Natural killer cell treated with Interleukin-12 subunit alpha and Interleukin-12 subunit beta and Interleukin-15 and Interleukin-18, amount 100 ng/mL, for 72 hours (primary cell): ENCODE measurements around the gene TPO. TPM values are rescaled to one million over a fixed set of nuclear protein-coding genes. Genes with fewer than 3 reads are reported as not detected.

Experiments
- ATAC-seq, 2 donors: fragments of 150-1000 bp; cut with Tn5 transposase in 1 of 2; sonication (Bioruptor Pico), chemical (Tn5 transposase) in 1 of 2; 2 replicates each; pipeline ENCODE4 v1.10.0; 2021
- DNase-seq: peaks from one replicate; pipeline ENCODE4 v3.0.0; 2022; ENCODE audit warnings: low spot score
- H3K27ac Mint-ChIP-seq, 2 donors: 1 replicate in 1 of 2; 2 replicates in 1 of 2; pipeline ENCODE4 v1.8.0; 2022; ENCODE audit warnings: mixed read lengths in 2 of 2, mild to moderate bottlenecking in 1 of 2, moderate library complexity in 1 of 2
- H3K27me3 Mint-ChIP-seq, 2 donors: 1 replicate in 1 of 2; 2 replicates in 1 of 2; pipeline ENCODE4 v1.8.0; 2022; ENCODE audit warnings: mixed read lengths in 2 of 2
- H3K36me3 Mint-ChIP-seq: one replicate; pipeline ENCODE4 v1.8.0; 2022; ENCODE audit warnings: mixed read lengths
- H3K4me1 Mint-ChIP-seq, 2 donors: 1 replicate in 1 of 2; 2 replicates in 1 of 2; pipeline ENCODE4 v1.8.0; 2022; ENCODE audit warnings: low read depth in 2 of 2, mixed read lengths in 2 of 2, mild to moderate bottlenecking in 1 of 2
- H3K4me3 Mint-ChIP-seq: one replicate; pipeline ENCODE4 v1.8.0; 2022; ENCODE audit warnings: mixed read lengths
- H3K9me3 Mint-ChIP-seq: 2 replicates; pipeline ENCODE4 v1.8.0; 2022; ENCODE audit warnings: mixed read lengths
- total RNA-seq, 2 donors: library from RNA; stranded (reverse); gene quantifications; one replicate each; pipeline ENCODE4 v1.2.3, GENCODE V29; 2022

TPO gene
- total RNA-seq, 2 donors from 2014 or later: not detected

DNA sequence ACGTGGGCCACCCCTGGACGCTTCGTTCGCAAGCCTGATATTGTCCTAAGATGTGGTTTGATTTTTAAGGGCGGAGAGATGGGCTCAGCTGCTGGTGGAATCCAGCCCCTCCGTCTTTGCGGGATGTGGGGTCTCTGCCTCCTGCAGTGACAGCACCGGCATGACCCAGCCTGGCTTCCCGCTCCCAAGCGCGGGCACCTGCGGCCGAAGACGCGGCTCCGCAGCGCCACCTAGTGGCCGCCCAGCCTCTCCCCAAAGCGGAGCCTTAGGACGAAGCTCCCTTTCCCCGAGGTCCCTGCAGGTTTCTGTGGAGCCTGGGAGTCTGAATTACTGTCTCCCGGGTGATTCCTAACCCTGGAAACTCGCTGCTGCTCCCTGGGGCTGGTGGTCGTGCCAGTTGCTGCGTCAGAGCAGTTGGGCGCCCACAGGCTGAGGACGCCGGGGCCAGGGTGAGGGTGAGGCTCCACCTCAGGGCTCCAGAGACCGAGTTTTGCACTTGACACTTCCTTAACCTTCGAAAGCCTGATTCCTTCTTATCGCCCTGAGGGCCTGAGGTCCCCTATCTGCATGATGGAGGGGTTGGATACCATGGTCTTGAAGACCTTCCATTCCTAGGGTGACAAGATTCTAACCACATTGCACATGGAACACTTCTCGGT, 137.5 kb downstream of the TPO start:
- Mint-ChIP-seq H3K36me3 (no peaks in the 10 kb centered on the region), H3K4me1 (peaks cover 5 to 13% of the 10 kb centered on the region in 2 donors), H3K4me3 (no peak overlapping the region), H3K9me3 (no peaks in the 10 kb centered on the region), H3K27me3 (peaks cover 10 to 11% of the 10 kb centered on the region in 2 donors), H3K27ac (no peak overlapping the region)
- no peak for DNase-seq
- peak; percentile 48 to 81 for ATAC-seq

GRCh38 chr2:1551905-1552304, 138.6 kb downstream of the TPO start:
- Mint-ChIP-seq H3K27ac (no peak overlapping the region), H3K4me3 (no peak overlapping the region), H3K9me3 (no peaks in the 10 kb centered on the region), H3K36me3 (no peaks in the 10 kb centered on the region), H3K4me1 (peaks cover 5 to 13% of the 10 kb centered on the region in 2 donors), H3K27me3 (peaks cover 6 to 10% of the 10 kb centered on the region in 2 donors)
- DNase-seq: no peak
- ATAC-seq: no peak

GRCh38 chr2:1552611-1553010, 139.3 kb downstream of the TPO start:
- Mint-ChIP-seq H3K27me3 (peaks cover 6 to 10% of the 10 kb centered on the region in 2 donors), H3K36me3 (no peaks in the 10 kb centered on the region), H3K27ac (no peak overlapping the region), H3K9me3 (no peaks in the 10 kb centered on the region), H3K4me3 (no peak overlapping the region), H3K4me1 (peaks cover 5 to 10% of the 10 kb centered on the region in 2 donors)
- DNase-seq: no peak
- no peak for ATAC-seq

- ATAC-seq: no peak
- peaks cover 0 to 5% of the 10 kb centered on the region in 2 donors for H3K4me1 Mint-ChIP-seq
- peaks cover 3 to 10% of the 10 kb centered on the region in 2 donors for H3K27me3 Mint-ChIP-seq
- no peak overlapping the region for H3K4me3 Mint-ChIP-seq
- H3K27ac Mint-ChIP-seq: no peak overlapping the region
- DNase-seq: no peak
- no peaks in the 10 kb centered on the region for H3K9me3 Mint-ChIP-seq
- no peaks in the 10 kb centered on the region for H3K36me3 Mint-ChIP-seq
These were observed 140.5 kb downstream of the TPO start for GRCh38 chr2:1553671-1554295.

- H3K27ac Mint-ChIP-seq: no peak overlapping the region
- no peaks in the 10 kb centered on the region for H3K36me3 Mint-ChIP-seq
- H3K4me3 Mint-ChIP-seq: no peak overlapping the region
- no peaks in the 10 kb centered on the region for H3K9me3 Mint-ChIP-seq
- H3K4me1 Mint-ChIP-seq: peaks cover 0 to 5% of the 10 kb centered on the region in 2 donors
- ATAC-seq (no peak), DNase-seq (no peak)
- H3K27me3 Mint-ChIP-seq: peaks cover 4 to 10% of the 10 kb centered on the region in 2 donors
These were observed 143.0 kb downstream of the TPO start for GRCh38 chr2:1556286-1556685.

DNA sequence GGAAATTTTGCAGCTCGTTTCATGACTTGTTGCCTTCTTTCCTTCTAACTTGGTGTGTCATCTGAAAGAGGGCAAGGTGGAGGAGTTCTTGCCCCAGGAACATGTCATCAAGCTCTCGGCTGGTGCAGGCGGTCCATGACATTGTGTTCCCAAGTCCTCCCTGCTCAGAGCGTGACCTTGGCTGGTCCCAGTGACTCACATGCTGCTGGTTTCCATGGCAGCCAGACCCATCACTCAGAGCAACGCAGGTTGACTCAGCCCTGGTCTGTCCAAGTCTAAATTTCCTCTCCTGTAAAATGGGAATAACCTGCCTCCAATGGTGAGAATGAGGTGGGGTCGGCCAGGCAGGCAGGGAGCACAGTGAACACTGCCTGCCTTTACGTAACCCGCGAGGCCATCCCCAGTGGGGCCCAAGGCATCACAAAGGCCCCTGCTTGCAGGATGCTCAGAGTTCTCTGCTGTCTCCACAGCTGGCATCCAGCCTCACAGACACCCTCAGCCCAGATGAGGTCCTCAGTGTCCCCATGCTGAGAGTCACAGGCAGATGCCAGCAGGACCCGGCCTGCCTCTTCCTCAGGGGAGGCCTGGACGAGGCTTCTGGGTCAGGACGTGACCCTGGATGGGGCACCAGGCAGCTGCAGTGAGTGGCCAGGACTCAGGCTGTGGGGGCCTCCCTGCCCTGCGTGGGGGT, 143.7 kb downstream of the TPO start:
- ATAC-seq (peak in 1 of 2 donors; percentile 45), DNase-seq (no peak)
- Mint-ChIP-seq H3K36me3 (no peaks in the 10 kb centered on the region), H3K4me1 (peaks cover 0 to 5% of the 10 kb centered on the region in 2 donors), H3K9me3 (no peaks in the 10 kb centered on the region), H3K27ac (no peak overlapping the region), H3K27me3 (peaks cover 7 to 10% of the 10 kb centered on the region in 2 donors), H3K4me3 (no peak overlapping the region)

- no peaks in the 10 kb centered on the region for H3K36me3 Mint-ChIP-seq
- no peaks in the 10 kb centered on the region for H3K9me3 Mint-ChIP-seq
- peaks cover 7 to 10% of the 10 kb centered on the region in 2 donors for H3K27me3 Mint-ChIP-seq
- no peak overlapping the region for H3K27ac Mint-ChIP-seq
- no peak for ATAC-seq
- peaks cover 0 to 5% of the 10 kb centered on the region in 2 donors for H3K4me1 Mint-ChIP-seq
- no peak for DNase-seq
- H3K4me3 Mint-ChIP-seq: no peak overlapping the region
These were observed 144.2 kb downstream of the TPO start for GRCh38 chr2:1557467-1557820.

DNA sequence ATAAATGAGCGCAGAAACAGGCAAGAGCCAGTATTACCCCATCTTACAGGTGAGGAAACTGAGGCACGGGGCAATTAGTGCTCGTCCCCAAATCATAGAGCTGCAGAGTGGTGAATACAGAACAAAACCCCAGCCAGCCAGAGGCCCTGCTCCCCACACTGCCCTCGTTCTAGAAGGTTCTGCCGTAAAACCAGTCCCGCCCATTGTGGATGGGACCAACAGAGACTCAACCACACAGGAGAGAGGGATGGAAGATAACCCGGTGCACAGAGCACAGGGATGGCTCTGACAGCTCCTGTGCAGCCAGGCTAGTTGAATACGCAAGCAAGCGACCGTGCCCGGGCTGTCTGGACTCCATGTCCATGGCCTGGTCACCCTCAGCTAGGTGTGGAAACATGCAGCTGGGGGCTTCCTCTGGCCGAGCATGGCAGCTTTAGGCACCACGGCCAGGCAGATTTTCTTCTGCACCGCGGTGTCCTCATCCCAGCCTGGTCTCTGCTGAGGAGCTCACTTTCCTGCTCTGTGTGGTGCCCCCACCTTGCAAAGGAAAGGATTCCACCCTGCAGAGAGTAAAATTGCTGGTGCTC, 146.4 kb downstream of the TPO start:
- Mint-ChIP-seq H3K4me1 (peaks cover 0 to 10% of the 10 kb centered on the region in 2 donors), H3K27ac (no peak overlapping the region), H3K9me3 (no peaks in the 10 kb centered on the region), H3K36me3 (no peaks in the 10 kb centered on the region), H3K4me3 (no peak overlapping the region), H3K27me3 (peaks cover 4 to 7% of the 10 kb centered on the region in 2 donors)
- no peak for ATAC-seq
- DNase-seq: no peak

GRCh38 chr2:1561259-1561658, 148.0 kb downstream of the TPO start:
- DNase-seq (no peak), ATAC-seq (no peak)
- Mint-ChIP-seq H3K4me3 (no peak overlapping the region), H3K4me1 (peaks cover 0 to 16% of the 10 kb centered on the region in 2 donors), H3K27ac (no peak overlapping the region), H3K36me3 (no peaks in the 10 kb centered on the region), H3K27me3 (peaks cover 0 to 8% of the 10 kb centered on the region in 2 donors), H3K9me3 (no peaks in the 10 kb centered on the region)

DNA sequence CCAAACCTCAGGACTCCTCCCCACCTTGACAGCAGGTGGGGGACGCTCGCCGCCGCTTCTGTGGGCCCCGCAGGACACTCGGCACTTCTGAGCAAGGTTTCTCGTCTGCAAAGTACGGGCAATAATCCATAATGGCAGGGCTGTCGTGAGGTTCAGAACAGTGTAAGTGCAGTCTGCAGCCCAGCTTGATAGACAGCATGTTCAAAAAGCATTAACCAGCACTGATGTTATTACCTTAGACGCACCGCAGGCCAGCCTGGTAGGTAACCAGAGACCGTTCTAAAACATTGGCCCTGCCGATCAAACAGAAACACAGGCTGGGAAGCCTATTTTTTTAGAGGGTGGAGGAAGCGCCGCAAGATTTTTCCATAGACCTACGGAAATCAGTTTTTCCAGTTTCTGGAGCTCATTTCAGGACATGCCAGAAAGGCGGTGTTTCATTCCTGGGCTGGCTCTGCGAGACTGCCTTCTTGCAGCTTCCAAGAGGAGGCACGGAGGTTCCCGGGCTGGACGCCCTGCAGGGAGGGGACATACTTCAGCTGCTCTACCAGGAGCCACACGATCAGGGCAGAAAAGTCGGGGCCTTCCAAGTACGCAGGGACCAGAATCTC, 148.7 kb downstream of the TPO start:
- H3K4me3 Mint-ChIP-seq: no peak overlapping the region
- H3K4me1 Mint-ChIP-seq: peaks cover 0 to 21% of the 10 kb centered on the region in 2 donors
- ATAC-seq (no peak), DNase-seq (no peak)
- H3K27ac Mint-ChIP-seq: no peak overlapping the region
- H3K9me3 Mint-ChIP-seq: no peaks in the 10 kb centered on the region
- no peaks in the 10 kb centered on the region for H3K36me3 Mint-ChIP-seq
- H3K27me3 Mint-ChIP-seq: peaks cover 0 to 10% of the 10 kb centered on the region in 2 donors

DNA sequence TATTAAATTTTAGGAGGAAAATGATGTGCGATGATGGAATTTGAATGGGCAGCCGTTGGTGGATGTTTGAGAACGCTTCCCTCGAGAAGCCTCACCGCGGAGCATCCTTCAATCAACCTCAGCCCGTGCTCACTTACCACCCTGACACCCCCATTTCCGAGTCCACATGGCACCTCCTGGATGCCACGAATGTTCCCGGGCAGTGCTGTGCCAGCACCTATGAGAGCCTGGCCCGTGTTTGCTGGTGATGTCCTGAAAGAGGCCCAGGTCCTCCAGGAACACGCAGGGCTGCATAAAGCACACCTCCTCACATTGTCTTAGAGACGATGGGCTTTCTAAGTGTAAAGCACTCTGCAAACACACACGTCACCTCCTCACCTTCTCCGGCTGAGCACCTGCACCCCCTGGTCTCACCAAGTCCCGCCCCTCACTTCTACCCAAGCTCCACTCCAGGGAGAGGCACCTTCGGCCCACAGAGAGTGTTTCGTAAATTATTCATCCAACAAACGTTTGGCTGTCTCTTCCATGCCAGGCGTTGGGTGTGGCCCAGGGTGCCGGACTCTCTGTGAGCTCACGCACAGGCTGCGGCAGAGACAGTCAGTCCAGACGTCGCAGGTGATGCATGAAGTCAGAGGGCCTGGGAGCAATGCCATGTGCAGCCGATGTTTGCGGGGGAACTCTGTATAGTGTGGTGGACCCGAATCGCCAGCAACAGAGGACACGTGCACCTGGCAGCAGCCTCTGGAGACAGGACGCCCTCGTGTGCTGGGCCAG, 150.0 kb downstream of the TPO start:
- DNase-seq (no peak), ATAC-seq (no peak)
- no peaks in the 10 kb centered on the region for H3K36me3 Mint-ChIP-seq
- peaks cover 0 to 22% of the 10 kb centered on the region in 2 donors for H3K4me1 Mint-ChIP-seq
- H3K27ac Mint-ChIP-seq: no peak overlapping the region
- no peak overlapping the region for H3K4me3 Mint-ChIP-seq
- H3K27me3 Mint-ChIP-seq: peaks cover 0 to 10% of the 10 kb centered on the region in 2 donors
- H3K9me3 Mint-ChIP-seq: peaks cover 3% of the 10 kb centered on the region

- peaks cover 0 to 10% of the 10 kb centered on the region in 2 donors for H3K27me3 Mint-ChIP-seq
- no peak for DNase-seq
- no peaks in the 10 kb centered on the region for H3K36me3 Mint-ChIP-seq
- ATAC-seq: peak; percentile 46 to 60
- H3K27ac Mint-ChIP-seq: no peak overlapping the region
- no peak overlapping the region for H3K4me3 Mint-ChIP-seq
- H3K4me1 Mint-ChIP-seq: peaks cover 0 to 22% of the 10 kb centered on the region in 2 donors
- H3K9me3 Mint-ChIP-seq: peaks cover 3% of the 10 kb centered on the region
These were observed 151.0 kb downstream of the TPO start for GRCh38 chr2:1563943-1564891.
